Measurements from ENCODE around the gene PTPRM.

Gene PTPRM

GRCh38 chr18:7749510-7749981 lies 182.4 kb downstream of the PTPRM start:
- no peak for DNase-seq (ENCODE audit: low read depth)
- TF ChIP-seq MAX (IDR thresholded peaks at IDR 0.05; ENCODE audit: low read depth, low read length) = no peak
- no peak for TF ChIP-seq POLR2A (IDR thresholded peaks at IDR 0.05; ENCODE audit: extremely low read depth, insufficient read length)
- no peak for TF ChIP-seq MYC (IDR thresholded peaks at IDR 0.05; ENCODE audit: low read depth, low read length)
- TF ChIP-seq CTCF (IDR thresholded peaks at IDR 0.05; ENCODE audit: low read depth, low read length) = no peak
- H3K4me3 ChIP-seq (ENCODE audit: low read depth, low read length) = no peak overlapping the region

- TF ChIP-seq MYC (IDR thresholded peaks at IDR 0.05; ENCODE audit: low read depth, low read length) (no peak), MAX (IDR thresholded peaks at IDR 0.05; ENCODE audit: low read depth, low read length) (no peak), CTCF (IDR thresholded peaks at IDR 0.05; ENCODE audit: low read depth, low read length) (no peak), POLR2A (IDR thresholded peaks at IDR 0.05; ENCODE audit: extremely low read depth, insufficient read length) (no peak)
- H3K4me3 ChIP-seq (ENCODE audit: low read depth, low read length) = no peak overlapping the region
- DNase-seq (ENCODE audit: low read depth) = no peak
Measured at GRCh38 chr18:7750095-7750663, 183.1 kb downstream of the PTPRM start.

- no peak overlapping the region for H3K4me3 ChIP-seq (ENCODE audit: low read depth, low read length)
- no peak for TF ChIP-seq POLR2A (IDR thresholded peaks at IDR 0.05; ENCODE audit: extremely low read depth, insufficient read length)
- no peak for TF ChIP-seq MAX (IDR thresholded peaks at IDR 0.05; ENCODE audit: low read depth, low read length)
- TF ChIP-seq CTCF (IDR thresholded peaks at IDR 0.05; ENCODE audit: low read depth, low read length) = no peak
- TF ChIP-seq MYC (IDR thresholded peaks at IDR 0.05; ENCODE audit: low read depth, low read length) = no peak
- no peak for DNase-seq (ENCODE audit: low read depth)
Measured at GRCh38 chr18:7750966-7751365, 183.8 kb downstream of the PTPRM start.

GRCh38 chr18:7754258-7754657 lies 187.1 kb downstream of the PTPRM start:
- no peak overlapping the region for H3K4me3 ChIP-seq (ENCODE audit: low read depth, low read length)
- no peak for DNase-seq (ENCODE audit: low read depth)
- TF ChIP-seq POLR2A (IDR thresholded peaks at IDR 0.05; ENCODE audit: extremely low read depth, insufficient read length) (no peak), CTCF (IDR thresholded peaks at IDR 0.05; ENCODE audit: low read depth, low read length) (no peak), MAX (IDR thresholded peaks at IDR 0.05; ENCODE audit: low read depth, low read length) (no peak), MYC (IDR thresholded peaks at IDR 0.05; ENCODE audit: low read depth, low read length) (no peak)

GRCh38 chr18:7754725-7755181 lies 187.6 kb downstream of the PTPRM start:
- no peak overlapping the region for H3K4me3 ChIP-seq (ENCODE audit: low read depth, low read length)
- TF ChIP-seq CTCF (IDR thresholded peaks at IDR 0.05; ENCODE audit: low read depth, low read length) (no peak), POLR2A (IDR thresholded peaks at IDR 0.05; ENCODE audit: extremely low read depth, insufficient read length) (no peak), MAX (IDR thresholded peaks at IDR 0.05; ENCODE audit: low read depth, low read length) (no peak), MYC (IDR thresholded peaks at IDR 0.05; ENCODE audit: low read depth, low read length) (no peak)
- no peak for DNase-seq (ENCODE audit: low read depth)
